ENCODE data around the gene MAPK12. TPM values are rescaled to one million over a fixed set of nuclear protein-coding genes. Genes with fewer than 3 reads are reported as not detected.
"Not testable (repeated sequence)": the region's sequence is repeated elsewhere in the genome, so short reads cannot be mapped to it uniquely, and the experiment has no call there.

Gene MAPK12
- total RNA-seq, 2 donors from 2014 or later, result 2.0 to 2.6 TPM

- intact Hi-C loops (cut with DNase I), result no loop called here
- DNase-seq, result no peak
- no peak for TF ChIP-seq CTCF (IDR thresholded peaks at IDR 0.05)
Observed at GRCh38 chr22:50205781-50206569, 55.5 kb downstream of the MAPK12 start.

GRCh38 chr22:50204998-50205397 lies 56.5 kb downstream of the MAPK12 start:
- H3K4me1 ChIP-seq; H3K9me3 ChIP-seq; H3K27ac ChIP-seq; H3K9ac ChIP-seq (ENCODE audit: low read depth in 2 of 2, low read length in 2 of 2); H3K27me3 ChIP-seq; H3K36me3 ChIP-seq; intact Hi-C loops (cut with DNase I); DNase-seq; H3K4me3 ChIP-seq: not testable (repeated sequence)

More at GRCh38 chr22:50205781-50206569, 55.5 kb downstream of the MAPK12 start:
- H3K4me3 ChIP-seq, result no peak overlapping the region
- no peak overlapping the region for H3K27ac ChIP-seq
- H3K9ac ChIP-seq (ENCODE audit: low read depth in 2 of 2, low read length in 2 of 2), result no peak overlapping the region
- no peaks in the 10 kb centered on the region for H3K27me3 ChIP-seq
- H3K9me3 ChIP-seq, result no peaks in the 10 kb centered on the region
- H3K36me3 ChIP-seq, result peaks cover 5% of the 10 kb centered on the region
- peaks cover 7% of the 10 kb centered on the region for H3K4me1 ChIP-seq

- intact Hi-C loops (cut with DNase I), result no loop called here
- H3K27me3 ChIP-seq, result no peaks in the 10 kb centered on the region
- H3K4me1 ChIP-seq, result peaks cover 7% of the 10 kb centered on the region
- H3K9me3 ChIP-seq, result no peaks in the 10 kb centered on the region
- H3K27ac ChIP-seq, result no peak overlapping the region
- no peak overlapping the region for H3K4me3 ChIP-seq
- no peak for DNase-seq
- TF ChIP-seq CTCF (IDR thresholded peaks at IDR 0.05), result no peak
- H3K36me3 ChIP-seq, result no peaks in the 10 kb centered on the region
- H3K9ac ChIP-seq (ENCODE audit: low read depth in 2 of 2, low read length in 2 of 2), result no peak overlapping the region
Observed at GRCh38 chr22:50204571-50204970, 56.9 kb downstream of the MAPK12 start.

- intact Hi-C loops (cut with DNase I), result no loop called here
- H3K27ac ChIP-seq, result no peak overlapping the region
- H3K4me3 ChIP-seq, result no peak overlapping the region
- H3K4me1 ChIP-seq, result peaks cover 7% of the 10 kb centered on the region
- no peak for TF ChIP-seq CTCF (IDR thresholded peaks at IDR 0.05)
- H3K36me3 ChIP-seq, result no peaks in the 10 kb centered on the region
- no peaks in the 10 kb centered on the region for H3K27me3 ChIP-seq
- no peak for DNase-seq
- no peaks in the 10 kb centered on the region for H3K9me3 ChIP-seq
- H3K9ac ChIP-seq (ENCODE audit: low read depth in 2 of 2, low read length in 2 of 2), result no peak overlapping the region
Observed at GRCh38 chr22:50203288-50203687, 58.2 kb downstream of the MAPK12 start.

Other genes with a start within 250 kb of the MAPK12 start
- gene IL17REL, start 248.9 kb downstream of the MAPK12 start, total RNA-seq, result under 1 TPM; 0.11 to 0.22 TPM
- gene TTLL8, start 203.4 kb downstream of the MAPK12 start, total RNA-seq, result not detected
- not detected for gene MLC1, start 176.3 kb downstream of the MAPK12 start, total RNA-seq
- gene MOV10L1, start 171.7 kb downstream of the MAPK12 start, total RNA-seq, result under 1 TPM; 0.27 to 0.50 TPM
- not detected for gene PANX2, start 91.0 kb downstream of the MAPK12 start, total RNA-seq
- 100 to 1,000 TPM in 1 of 2 donors, 10 to 100 TPM in 1; 43.6 to 116 TPM for gene TRABD, start 75.8 kb downstream of the MAPK12 start, total RNA-seq
- gene SELENOO, start 60.7 kb downstream of the MAPK12 start, total RNA-seq, result 10 to 100 TPM; 29.1 to 36.9 TPM
- gene TUBGCP6, start 16.7 kb downstream of the MAPK12 start, total RNA-seq, result 10 to 100 TPM; 19.2 to 33.4 TPM
- 10 to 100 TPM; 40.5 to 59.1 TPM for gene HDAC10, start 10.4 kb downstream of the MAPK12 start, total RNA-seq
- gene MAPK11, start 8.7 kb upstream of the MAPK12 start, total RNA-seq, result 1 to 10 TPM; 1.3 to 1.9 TPM
- 100 to 1,000 TPM; 270 to 339 TPM for gene PLXNB2, start 46.0 kb upstream of the MAPK12 start, total RNA-seq
- gene DENND6B, start 65.3 kb upstream of the MAPK12 start, total RNA-seq, result 1 to 10 TPM; 2.4 to 4.0 TPM
- 10 to 100 TPM; 34.1 to 55.9 TPM for gene PPP6R2, start 81.6 kb upstream of the MAPK12 start, total RNA-seq
- gene SBF1, start 213.4 kb upstream of the MAPK12 start, total RNA-seq, result 100 to 1,000 TPM in 1 of 2 donors, 10 to 100 TPM in 1; 68.3 to 101 TPM
- 1 to 10 TPM; 4.4 to 5.1 TPM for gene ADM2, start 219.9 kb upstream of the MAPK12 start, total RNA-seq
- gene MIOX, start 225.2 kb upstream of the MAPK12 start, total RNA-seq, result not detected
- gene LMF2, start 246.0 kb upstream of the MAPK12 start, total RNA-seq, result 10 to 100 TPM; 51.1 to 60.0 TPM
- gene NCAPH2, start 246.5 kb upstream of the MAPK12 start, total RNA-seq, result 10 to 100 TPM; 27.4 to 71.5 TPM

All from colonic mucosa (tissue), 4 donors.